Activated CD8-positive, alpha-beta memory T cell treated with anti-CD3 and anti-CD28 coated beads for 1 hour (primary cell): ENCODE measurements around the gene PISD.
A peak's percentile ranks its signal among the peaks of the same experiment; 100 is the strongest.

ENCODE experiments used
- DNase-seq, 2 donors: peaks; one replicate each; pipeline ENCODE4 v3.0.0-alpha.2; 2020; ENCODE audit warnings: low read depth in 1 of 2; ENCODE audit errors: extremely low read depth in 1 of 2

PISD gene

DNA sequence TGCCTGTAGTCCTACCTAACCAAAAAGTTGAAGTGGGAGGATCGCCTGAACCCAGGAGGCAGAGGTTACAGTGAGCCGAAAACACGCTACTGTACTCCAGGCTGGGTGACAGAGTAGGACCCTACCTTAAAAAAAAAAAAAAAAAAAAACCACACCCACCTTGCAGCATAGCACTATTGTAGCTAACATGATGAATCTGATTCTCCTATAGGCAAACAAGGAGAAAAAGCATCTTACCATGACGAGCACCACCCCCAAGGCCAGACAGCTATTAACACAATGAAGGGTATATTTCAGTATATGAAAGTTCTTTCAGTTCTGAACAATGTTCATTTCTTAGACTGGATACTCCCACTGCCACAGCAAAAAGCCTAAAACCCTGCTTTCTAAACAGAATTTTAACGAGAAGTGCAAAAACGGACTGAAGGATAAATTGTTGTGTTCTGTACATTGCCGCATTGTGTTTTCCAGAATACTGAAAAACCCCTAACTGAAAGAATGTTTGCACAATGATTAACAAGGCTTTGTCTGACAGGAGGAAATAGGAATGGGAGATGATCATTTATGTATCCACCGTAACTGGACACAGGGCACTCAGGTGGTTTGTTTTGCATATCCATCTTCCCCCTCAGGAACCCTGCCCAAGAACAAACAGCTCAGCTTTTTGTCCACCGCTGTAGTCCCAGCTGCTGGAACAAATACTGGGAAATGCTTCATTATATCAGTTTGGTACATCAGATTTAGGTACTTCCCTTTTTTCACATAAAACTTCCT, 8.9 kb downstream of the PISD start:
- DNase-seq = no peak

- DNase-seq = no peak
These were observed 9.9 kb downstream of the PISD start for GRCh38 chr22:31652088-31652487.

DNA sequence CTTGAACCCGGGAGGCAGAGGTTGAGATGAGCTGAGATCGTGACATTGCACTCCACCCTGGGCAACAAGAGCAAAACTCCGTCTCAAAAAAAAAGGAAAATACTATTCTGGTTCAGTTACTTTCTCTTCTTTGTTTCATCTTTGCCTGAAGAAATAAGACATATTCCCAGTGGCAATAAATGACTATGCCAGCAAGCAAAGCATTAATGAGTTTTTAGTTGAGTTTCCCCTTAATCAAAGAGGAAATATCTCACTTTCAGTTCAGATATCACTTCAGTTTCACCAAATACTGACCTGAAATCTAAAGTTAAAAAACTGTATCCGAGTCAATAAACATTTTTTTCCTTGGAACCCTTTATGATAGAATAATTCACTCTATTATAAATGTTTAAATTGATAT, 10.4 kb downstream of the PISD start:
- no peak for DNase-seq

- no peak for DNase-seq
These were observed 11.6 kb downstream of the PISD start for GRCh38 chr22:31650391-31650790.

DNA sequence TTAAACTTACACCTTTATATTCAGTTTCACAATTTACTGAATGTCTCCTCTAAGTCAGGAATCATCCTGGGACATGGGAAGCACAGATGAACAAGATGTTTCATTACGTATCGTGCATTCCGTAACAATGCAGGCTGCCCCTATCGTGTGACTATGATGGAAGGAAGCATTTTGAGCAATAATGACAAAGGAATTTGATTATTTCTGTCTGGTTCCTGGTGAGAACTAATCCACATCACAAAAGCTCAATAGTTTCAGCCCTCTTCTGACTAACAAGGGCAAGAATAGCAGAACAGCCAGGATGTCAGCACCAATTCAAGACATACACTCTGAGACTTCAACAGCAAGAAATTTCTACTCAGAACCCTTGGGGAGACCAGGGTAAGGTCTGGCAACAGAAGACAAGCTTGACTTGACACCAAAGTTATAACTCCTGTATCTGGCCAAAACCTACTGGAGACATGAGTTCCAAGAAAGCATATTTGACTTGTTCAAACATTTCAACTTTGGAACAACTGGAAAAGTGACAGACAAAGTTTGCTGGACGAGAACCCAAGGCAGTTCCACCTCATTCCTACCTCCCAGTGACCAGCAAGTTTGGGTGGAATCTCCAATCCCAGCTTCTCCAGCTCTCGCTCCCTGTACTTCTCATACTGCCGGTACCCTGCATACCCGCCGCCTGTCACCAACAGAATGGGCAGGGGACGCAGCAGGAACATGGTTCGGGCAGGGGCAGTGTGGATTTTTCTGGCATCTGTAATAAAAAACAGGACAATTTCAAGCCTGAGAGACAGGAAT, 14.3 kb downstream of the PISD start:
- DNase-seq = no peak

DNA sequence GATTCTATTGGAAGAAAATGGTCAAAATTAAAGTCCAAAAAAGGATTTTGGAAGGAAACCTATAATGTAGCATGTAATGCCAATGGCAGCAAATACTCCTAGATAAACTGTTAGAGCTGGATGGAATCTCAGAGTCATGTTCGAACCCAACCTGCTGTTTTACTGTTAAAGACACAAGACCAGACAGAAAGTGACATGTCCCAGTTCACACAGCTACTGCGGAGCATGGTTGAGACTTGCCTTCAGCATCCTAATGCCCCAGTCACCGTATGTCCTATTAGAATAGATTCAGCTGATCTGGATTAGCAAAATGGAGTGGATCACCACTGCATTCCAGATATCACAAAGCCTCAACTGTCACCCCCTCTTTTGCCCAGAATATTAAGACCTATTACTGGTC, 14.9 kb downstream of the PISD start:
- DNase-seq = no peak

DNA sequence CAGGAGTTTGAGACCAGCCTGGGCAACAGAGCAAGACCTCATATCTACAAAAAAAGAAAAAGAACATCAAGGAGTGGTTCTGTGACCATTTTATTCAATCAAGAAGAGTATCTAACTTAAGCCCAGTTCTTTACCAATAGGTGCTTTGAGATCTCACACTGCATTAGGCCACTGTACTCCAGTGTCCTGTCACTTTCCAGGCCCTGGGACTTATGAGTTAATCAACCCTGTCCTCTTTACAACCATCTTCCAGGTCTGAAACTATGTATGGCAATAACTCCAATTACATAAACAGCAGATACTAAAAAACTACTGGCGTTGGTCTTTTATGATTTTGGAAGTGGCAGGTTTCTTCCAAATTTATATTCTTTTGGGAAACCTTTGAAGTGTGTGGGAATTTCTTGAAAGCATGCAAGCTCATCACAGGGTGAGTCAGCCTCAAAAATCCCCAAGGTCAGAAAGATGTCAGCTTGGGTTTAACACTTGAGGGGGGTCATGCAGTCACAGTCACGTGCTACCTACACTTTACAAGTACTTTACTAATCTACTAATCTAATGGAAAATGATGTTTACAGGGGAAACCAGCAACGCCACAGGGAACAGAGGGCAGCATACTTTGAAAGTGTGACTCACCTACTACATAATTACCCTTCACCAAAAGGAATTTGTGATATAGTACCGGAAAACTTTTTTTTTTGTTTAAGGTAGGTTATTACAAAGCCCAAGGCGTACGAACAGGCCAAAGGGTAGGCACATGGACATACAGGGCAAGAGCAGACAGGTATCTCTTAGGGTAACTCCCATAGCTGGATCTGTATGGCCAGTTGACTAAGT, 15.6 kb downstream of the PISD start:
- DNase-seq = no peak

DNA sequence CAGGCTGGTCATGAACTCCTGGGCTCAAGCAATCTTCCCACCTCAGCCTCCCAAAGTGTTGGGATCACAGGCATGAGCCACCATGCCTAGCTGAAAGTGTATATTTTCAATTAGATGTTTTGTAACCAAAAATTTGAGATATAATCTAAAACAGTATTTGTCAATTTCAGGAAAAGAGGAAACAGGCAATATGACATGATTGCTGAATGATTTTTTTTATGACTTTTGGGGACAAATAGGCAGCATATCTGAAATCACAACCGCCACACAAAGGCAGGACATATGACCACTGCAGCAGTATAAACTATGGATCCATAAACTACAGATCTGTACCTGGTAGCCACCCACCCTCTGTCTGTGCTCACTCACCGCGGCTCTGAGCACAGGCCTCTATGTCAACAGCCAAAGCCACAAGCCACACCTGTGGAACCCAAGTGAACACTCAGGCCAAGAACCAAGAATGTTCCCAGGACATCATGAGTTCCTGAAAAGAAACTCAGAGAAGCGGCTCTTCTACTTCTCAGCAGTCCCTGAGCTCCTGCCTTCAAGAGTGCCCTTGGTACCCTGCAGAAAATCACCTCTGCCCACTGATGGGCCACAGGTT, 22.5 kb downstream of the PISD start:
- no peak for DNase-seq

GRCh38 chr22:31637891-31638618, 24.0 kb downstream of the PISD start:
- DNase-seq = no peak

DNA sequence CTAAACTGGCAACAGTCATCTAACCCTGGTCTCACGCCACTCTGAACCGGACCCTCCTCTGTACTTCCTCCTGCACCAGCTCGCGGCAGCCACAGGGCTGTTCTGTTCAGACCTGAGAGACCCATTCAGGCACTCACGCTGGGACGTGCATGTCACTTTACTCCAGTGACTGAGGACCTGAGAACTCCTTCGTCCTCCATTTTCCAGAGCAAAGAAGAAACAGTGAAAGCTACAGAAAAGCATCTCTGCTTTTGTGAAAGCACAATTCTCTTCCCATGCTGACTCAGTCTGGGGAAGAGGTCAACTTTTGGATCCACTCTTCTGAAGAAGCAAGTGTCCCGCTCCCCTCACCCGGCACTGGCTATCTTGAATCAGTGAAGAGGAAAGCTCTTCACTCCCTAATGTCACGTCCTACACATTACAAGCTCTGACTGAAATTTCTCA, 24.5 kb downstream of the PISD start:
- no peak for DNase-seq

- no peak for DNase-seq
These were observed 26.2 kb downstream of the PISD start for GRCh38 chr22:31635638-31636306.

DNA sequence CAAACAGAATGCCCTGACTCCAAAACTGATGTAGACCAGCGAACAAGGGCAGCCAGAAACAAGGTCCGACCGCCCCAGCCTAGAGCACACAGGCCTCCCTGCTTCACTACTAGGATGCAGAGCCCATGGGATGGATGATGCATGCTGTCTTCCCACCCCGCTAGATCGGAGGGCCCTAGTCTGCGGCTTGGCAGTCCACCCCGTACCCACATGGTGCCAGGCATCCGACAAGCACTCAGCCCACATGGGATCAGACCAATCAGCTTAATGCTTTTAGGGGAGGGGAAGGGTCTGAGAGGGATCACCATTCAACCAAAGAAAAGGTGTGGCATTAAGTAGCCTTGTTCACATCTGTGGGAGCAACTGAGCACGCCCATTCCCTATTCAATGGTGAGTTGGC, 30.6 kb downstream of the PISD start:
- no peak for DNase-seq

GRCh38 chr22:31630331-31631329, 31.4 kb downstream of the PISD start:
- DNase-seq = peak; percentile 65 to 72

GRCh38 chr22:31629741-31630184, 32.3 kb downstream of the PISD start:
- DNase-seq = no peak

DNA sequence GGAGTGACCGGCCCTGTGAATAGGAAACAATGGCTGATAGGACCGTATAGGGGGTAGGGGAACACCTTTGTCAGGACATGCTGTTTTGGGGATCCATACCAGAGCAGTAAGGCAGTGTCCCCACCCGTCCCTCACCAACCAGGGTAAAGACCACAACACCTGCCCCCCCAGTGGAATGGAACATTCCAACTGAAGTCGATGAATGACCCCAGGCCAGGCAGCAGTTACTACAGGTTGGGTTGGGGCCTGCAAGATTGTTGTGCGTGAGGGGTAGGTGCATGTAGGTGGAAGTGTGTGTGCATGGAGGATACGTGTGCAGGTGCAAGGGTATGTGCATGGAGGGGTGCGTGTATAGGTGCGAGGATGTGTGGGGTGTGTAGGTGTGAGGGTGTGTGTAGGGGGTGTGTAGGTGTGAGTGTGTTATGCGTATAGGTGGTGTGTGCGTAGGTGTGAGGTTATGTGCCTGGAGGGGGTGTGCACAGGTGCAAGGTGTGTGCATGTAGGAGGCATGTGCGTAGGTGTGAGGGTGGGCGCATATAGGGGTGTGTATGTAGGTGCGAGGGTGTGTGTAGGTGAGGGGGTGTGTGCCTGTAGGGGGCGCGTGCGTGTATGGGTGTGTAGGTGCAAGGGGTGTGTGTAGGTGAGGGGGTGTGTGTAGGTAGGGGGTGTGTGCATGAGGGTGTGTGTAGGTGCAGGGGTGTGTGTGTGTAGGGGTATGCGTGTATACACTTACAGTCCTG, 32.9 kb downstream of the PISD start:
- DNase-seq = no peak

DNA sequence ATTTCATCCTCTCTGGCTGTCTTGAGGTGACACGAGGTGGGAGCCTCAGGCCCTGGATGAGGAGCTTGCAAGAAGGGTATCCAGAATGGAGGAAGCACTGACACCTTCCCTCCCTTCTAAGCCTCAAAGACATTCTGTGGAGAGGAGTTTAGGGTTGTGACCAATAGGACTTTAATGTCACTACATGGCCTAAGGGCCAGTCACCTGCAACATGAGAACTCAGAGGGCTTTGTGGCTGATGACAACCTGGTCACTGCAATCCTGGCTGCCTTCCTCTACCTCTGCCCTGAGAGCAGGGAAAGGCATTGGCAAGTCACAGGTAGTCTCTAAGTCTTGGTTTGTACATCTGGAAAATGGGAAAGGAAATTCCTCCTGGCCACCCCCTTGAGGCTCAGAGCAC, 33.7 kb downstream of the PISD start:
- no peak for DNase-seq

GRCh38 chr22:31627223-31627731, 34.7 kb downstream of the PISD start:
- no peak for DNase-seq
